DMS114 treated with DMSO at 0.1 percent for 48 hours (cell line): ENCODE measurements around the gene NEDD4L.
"Not testable (repeated sequence)": the region's sequence is repeated elsewhere in the genome, so short reads cannot be mapped to it uniquely, and the experiment has no call there.

Source experiments
- DNase-seq: peaks from one replicate; lab custom pipeline; 2025; ENCODE audit not compliant: unreplicated experiment; lab: John Stamatoyannopoulos, UW

Gene NEDD4L

DNA sequence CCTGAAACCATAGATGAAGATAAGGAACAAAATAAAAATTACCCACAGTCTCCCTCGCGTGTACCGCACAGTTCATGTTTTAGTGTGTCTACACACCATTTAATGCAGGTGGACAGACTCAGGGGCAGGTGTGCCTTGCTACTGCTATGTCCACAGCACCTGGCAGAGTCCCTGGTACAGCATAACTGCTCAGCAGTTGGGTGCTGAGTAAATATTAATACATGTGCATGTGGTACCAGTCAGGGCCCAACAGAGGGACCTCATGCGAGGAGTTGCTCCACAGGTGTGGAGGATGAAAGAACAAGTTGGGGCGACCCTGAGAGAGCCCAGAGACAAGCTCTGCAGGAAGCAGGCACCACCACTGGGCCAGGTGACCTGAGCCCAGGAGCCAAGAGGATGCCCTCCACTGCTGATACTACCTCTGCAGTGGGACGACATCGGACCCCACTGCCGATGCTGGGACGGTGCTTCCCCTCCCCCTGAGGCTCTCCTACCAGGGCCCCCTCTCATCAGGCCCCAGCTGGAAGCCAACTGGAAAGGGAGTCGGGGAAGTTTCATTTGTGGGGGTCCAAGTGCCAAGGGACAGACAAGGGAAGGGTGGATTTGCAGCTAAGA is 100.8 kb downstream of the NEDD4L start:
- no peak for DNase-seq

DNA sequence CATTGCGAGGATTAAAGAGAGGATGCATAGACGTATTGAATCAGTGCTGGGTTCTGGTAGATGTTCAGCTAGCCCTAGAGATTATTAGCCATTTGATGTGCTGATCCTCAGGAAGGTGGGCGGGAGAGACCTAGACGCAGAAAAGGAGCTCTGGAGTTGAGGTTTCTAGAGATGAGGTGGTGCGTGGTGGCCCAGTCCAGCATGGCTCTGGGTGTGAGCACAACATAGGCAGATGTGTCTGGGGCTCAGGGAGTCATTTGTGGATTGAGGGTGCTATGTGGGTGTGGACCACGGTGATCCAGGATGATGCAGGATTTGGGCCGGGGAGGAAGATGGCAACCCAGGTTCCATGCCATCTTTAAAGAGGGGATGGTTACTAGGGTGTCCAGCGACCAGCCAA is 102.1 kb downstream of the NEDD4L start:
- DNase-seq: no peak

- DNase-seq: no peak
These were observed 105.0 kb downstream of the NEDD4L start for GRCh38 chr18:58148954-58149471.

GRCh38 chr18:58150772-58151171 is 106.7 kb downstream of the NEDD4L start:
- DNase-seq: no peak

- DNase-seq: no peak
These were observed 108.2 kb downstream of the NEDD4L start for GRCh38 chr18:58152216-58152615.

DNA sequence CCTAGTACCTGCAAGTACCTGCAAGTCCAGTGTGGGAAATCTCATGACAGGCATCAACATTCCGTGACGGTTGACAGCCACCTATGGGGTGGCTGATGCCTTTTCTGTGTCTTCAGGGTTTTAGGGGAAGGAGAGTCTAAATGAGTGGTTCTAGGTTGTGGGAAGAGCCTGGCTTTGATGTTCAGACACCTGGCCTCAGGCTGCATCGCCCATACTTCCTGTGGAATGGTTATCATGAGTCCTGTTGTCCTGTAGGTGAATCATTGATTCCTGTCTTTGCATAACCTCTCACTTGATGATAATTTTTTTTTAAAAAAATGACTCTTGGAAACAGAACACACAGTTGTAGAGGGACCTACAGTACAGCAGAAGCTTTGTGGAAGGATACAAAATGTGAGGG is 108.9 kb downstream of the NEDD4L start:
- DNase-seq: no peak

GRCh38 chr18:58156516-58156915 is 112.5 kb downstream of the NEDD4L start:
- DNase-seq: no peak

DNA sequence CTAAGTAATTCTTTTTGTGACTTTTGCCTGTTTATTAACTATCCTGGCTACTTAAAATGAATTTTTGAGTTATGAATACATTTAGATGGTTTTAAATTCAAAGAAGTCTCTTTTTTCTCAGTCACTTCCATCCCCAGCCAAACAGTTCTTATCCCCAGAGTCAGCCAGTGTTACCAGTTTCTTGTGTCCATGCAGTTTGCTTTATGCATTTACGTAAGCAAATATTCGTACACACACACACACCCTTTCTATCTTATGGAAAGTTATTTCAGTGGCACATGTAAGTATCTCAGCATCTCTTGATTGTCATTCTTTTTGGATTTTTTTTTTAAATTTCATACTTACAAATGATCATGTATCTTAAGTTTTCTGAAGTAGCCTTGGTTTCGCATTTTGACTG is 113.2 kb downstream of the NEDD4L start:
- no peak for DNase-seq

GRCh38 chr18:58158008-58158407 is 114.0 kb downstream of the NEDD4L start:
- no peak for DNase-seq

- DNase-seq: no peak
These were observed 114.4 kb downstream of the NEDD4L start for GRCh38 chr18:58158459-58158858.

GRCh38 chr18:58161659-58162058 is 117.6 kb downstream of the NEDD4L start:
- no peak for DNase-seq

- DNase-seq: no peak
These were observed 118.1 kb downstream of the NEDD4L start for GRCh38 chr18:58162127-58162526.

- no peak for DNase-seq
These were observed 119.1 kb downstream of the NEDD4L start for GRCh38 chr18:58163004-58163590.

DNA sequence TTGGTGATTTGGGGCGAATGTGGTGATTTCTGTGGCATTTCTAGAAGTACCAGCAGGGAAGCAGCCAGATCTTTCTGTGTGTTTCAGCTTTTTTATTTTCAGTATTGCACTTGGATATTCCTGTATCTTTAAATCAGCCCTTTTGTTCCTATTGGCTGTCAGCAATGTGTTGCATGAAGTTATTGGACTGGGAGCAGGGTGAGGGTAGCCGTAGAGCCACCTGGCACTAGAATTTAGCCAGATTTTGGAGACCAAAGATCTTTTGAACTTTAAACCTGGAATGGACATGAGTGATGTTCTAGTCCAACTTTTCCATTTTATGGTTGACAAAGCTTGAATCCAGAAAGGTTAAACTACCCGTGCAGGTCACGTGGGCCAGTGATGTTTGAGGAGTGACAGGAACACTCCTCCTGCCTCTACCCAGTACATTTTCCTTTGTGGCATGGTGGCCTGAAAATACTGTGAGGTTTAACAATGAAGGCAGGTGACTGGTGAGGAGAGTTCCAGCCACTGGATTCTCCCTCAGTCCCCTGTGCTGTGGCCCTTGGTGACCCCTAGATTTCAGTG is 122.3 kb downstream of the NEDD4L start:
- DNase-seq: no peak

- DNase-seq: no peak
These were observed 123.0 kb downstream of the NEDD4L start for GRCh38 chr18:58167073-58167472.

DNA sequence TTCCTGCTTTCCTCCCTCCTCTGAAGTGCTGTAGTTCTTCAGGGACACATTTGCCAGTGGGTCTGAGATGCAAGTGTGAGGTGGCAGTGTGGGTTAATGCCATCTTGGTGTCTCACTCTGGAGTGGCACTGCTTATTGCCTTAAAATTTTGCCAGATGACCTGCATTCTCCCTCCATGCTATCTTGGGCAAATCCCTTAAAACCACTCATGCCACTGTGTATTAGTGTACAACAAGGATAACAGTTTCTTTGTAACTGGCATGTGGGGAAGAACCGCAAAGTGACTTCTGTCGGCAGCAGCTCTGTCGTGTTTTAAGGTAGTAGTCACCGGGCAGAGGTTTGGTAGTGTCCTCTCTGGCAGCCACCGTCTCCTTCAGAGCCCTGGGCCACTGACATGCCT is 124.2 kb downstream of the NEDD4L start:
- no peak for DNase-seq

- no peak for DNase-seq
These were observed 125.0 kb downstream of the NEDD4L start for GRCh38 chr18:58168993-58169392.

GRCh38 chr18:58169472-58169871 is 125.4 kb downstream of the NEDD4L start:
- DNase-seq: no peak

DNA sequence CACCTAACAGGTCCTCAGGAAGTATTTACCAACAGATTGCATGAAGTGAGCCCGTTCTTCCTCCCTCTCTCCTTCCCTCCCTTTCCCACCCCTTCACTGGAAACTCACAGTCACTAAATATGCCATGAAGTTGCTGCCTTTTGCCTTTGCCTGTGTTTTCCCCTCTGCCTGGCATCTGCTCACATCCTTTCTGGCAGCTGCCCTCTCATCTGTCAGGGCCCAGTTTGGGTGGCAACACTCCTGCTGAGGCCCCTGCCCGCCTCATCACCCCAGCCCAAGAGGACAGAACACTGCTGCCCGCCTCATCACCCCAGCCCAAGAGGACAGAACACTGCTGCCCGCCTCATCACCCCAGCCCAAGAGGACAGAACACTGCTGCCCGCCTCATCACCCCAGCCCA is 126.0 kb downstream of the NEDD4L start:
- not testable (repeated sequence) for DNase-seq

GRCh38 chr18:58172031-58172430 is 128.0 kb downstream of the NEDD4L start:
- no peak for DNase-seq

DNA sequence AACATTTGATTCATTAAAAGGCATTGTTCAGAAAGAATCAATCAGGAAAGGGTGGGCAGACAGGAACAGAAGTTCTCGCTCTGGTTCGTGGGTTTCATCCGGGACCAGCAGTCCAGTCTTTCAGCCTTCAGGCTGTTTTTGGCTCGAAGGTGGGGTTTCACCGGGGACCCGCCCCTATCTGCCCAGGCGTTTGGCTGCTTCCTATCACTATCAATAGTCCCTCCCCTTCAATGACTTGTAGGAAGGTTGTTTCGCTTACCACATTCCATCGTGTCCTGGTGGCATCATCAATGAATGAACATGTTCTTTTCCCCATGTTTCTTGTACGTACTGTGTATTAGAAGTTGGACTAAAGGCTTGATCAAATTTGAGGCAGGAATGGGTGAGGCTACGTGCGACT is 130.3 kb downstream of the NEDD4L start:
- DNase-seq: no peak

DNA sequence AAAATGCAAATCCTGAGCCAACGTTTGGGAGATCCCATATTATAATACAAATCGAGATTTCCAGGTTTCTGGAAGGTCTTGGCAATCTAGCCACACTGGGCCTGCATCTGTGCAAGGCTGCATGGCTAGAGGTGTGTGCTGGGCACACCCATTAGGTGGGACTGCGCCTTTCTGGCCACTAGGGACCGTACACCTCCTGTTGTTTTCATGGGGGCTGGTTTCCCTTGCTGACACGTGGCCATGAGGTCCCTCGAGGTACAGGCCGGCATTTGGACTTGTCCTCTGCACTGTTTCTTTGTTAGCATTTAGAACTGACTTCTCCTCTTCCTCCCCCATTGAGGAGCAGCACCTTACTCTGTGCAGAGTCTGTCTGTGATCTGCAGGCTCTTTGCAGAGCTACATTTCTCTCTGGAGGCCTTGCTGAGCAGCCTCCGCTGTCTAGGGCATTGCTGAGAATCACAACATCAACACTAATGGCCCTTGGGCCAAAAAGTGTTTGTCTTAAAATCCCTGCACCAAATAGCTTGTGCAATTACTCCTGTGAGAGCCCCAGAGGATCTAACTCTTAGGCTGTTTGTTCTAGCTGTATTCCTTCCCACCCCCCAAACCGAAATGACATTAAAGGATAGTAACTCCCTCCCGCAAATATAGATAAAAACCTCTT is 131.2 kb downstream of the NEDD4L start:
- no peak for DNase-seq
